C4-2B (cell line): ENCODE measurements around the gene SLC38A9.

Source experiments
- CTCF ChIP-seq: fragments of 450-650 bp; conservative IDR thresholded peaks from 2 replicates; pipeline ENCODE4 v1.5.1; 2017; ENCODE audit warnings: mild to moderate bottlenecking
- ZFX ChIP-seq: fragments of 450-650 bp; IDR thresholded peaks from 2 replicates; pipeline ENCODE4 v1.6.1; 2017

GRCh38 chr5:55750063-55750462, 37.9 kb upstream of the SLC38A9 start:
- no peak for TF ChIP-seq CTCF
- no peak for TF ChIP-seq ZFX
